Cardiac septum (tissue), 1 donor: ENCODE results near the gene SLF2. TPM values are rescaled to one million over a fixed set of nuclear protein-coding genes. Genes with fewer than 3 reads are reported as not detected.
"Not testable (repeated sequence)": the region's sequence is repeated elsewhere in the genome, so short reads cannot be mapped to it uniquely, and the experiment has no call there.

Experiments
- DNase-seq: peaks from one replicate; pipeline ENCODE4 v3.0.0-alpha.2; 2020; ENCODE audit warnings: low spot score
- intact Hi-C: fragments of 100-400 bp; cut with DNase I; formaldehyde crosslinking; loops from one replicate; pipeline ENCODE4 v1.14.0; 2022
- total RNA-seq: library from RNA; stranded (reverse); fragmentation: NEBNext Ultra II Directional; extraction: Animal tissue kit (Norgen Biotek cat#: 25700); gene quantifications from one replicate; pipeline ENCODE4 v1.2.1, GENCODE V29; 2021
- donor health status: DM: no; HTN: no; CAD: no.

SLF2 gene
- total RNA-seq, 1 donor from 2014 or later = 22.8 TPM

- DNase-seq = no peak
- intact Hi-C loops = loop anchor here (5.0 to 10.0 kb wide), 2 partner anchors 202 to 315 kb away; no protein-coding TSS in a partner anchor
These were observed 35.9 kb upstream of the SLF2 start for GRCh38 chr10:100876585-100877460.

- intact Hi-C loops = loop anchor here (5.0 to 10.0 kb wide), 2 partner anchors 203 to 315 kb away; no protein-coding TSS in a partner anchor
- no peak for DNase-seq
These were observed 35.3 kb upstream of the SLF2 start for GRCh38 chr10:100877461-100877850.

- no peak for DNase-seq
- intact Hi-C loops = loop anchor here (5.0 to 10.0 kb wide), 2 partner anchors 204 to 316 kb away; no protein-coding TSS in a partner anchor
These were observed 34.4 kb upstream of the SLF2 start for GRCh38 chr10:100878291-100878910.

- peak; percentile 60 for DNase-seq
- intact Hi-C loops = loop anchor here (5.0 to 10.0 kb wide), 2 partner anchors 205 to 318 kb away; no protein-coding TSS in a partner anchor
These were observed 32.9 kb upstream of the SLF2 start for GRCh38 chr10:100879741-100880360.

- peak; percentile 15 for DNase-seq
These were observed 31.1 kb upstream of the SLF2 start for GRCh38 chr10:100881556-100882213.

GRCh38 chr10:100882252-100882651, 30.5 kb upstream of the SLF2 start:
- peak; percentile 4 for DNase-seq
- intact Hi-C loops = no loop called here

More at GRCh38 chr10:100881556-100882213, 31.1 kb upstream of the SLF2 start:
- intact Hi-C loops = no loop called here

GRCh38 chr10:100882671-100883311, 30.0 kb upstream of the SLF2 start:
- DNase-seq = peak; percentile 67
- intact Hi-C loops = no loop called here

GRCh38 chr10:100883312-100883821, 29.4 kb upstream of the SLF2 start:
- intact Hi-C loops = no loop called here

GRCh38 chr10:100885611-100886010, 27.2 kb upstream of the SLF2 start:
- DNase-seq = peak; percentile 53
- intact Hi-C loops = not testable (repeated sequence)

More at GRCh38 chr10:100883312-100883821, 29.4 kb upstream of the SLF2 start:
- peak; percentile 66 for DNase-seq

- DNase-seq = peak; percentile 9
- intact Hi-C loops = no loop called here
These were observed 26.7 kb upstream of the SLF2 start for GRCh38 chr10:100886091-100886490.

GRCh38 chr10:100886521-100886920, 26.2 kb upstream of the SLF2 start:
- intact Hi-C loops = no loop called here
- DNase-seq = no peak

GRCh38 chr10:100886963-100887362, 25.8 kb upstream of the SLF2 start:
- intact Hi-C loops = no loop called here
- peak; percentile 74 for DNase-seq

- peak; percentile 64 for DNase-seq
- intact Hi-C loops = no loop called here
These were observed 24.9 kb upstream of the SLF2 start for GRCh38 chr10:100887761-100888296.

GRCh38 chr10:100888957-100889356, 23.8 kb upstream of the SLF2 start:
- no peak for DNase-seq
- intact Hi-C loops = no loop called here

- DNase-seq = peak; percentile 15
- intact Hi-C loops = no loop called here
These were observed 23.2 kb upstream of the SLF2 start for GRCh38 chr10:100889546-100889945.

GRCh38 chr10:100890141-100890672, 22.6 kb upstream of the SLF2 start:
- no peak for DNase-seq
- intact Hi-C loops = no loop called here

GRCh38 chr10:100890673-100891317, 22.0 kb upstream of the SLF2 start:
- DNase-seq = no peak
- intact Hi-C loops = no loop called here

- DNase-seq = no peak
- intact Hi-C loops = no loop called here
These were observed 18.7 kb upstream of the SLF2 start for GRCh38 chr10:100894033-100894432.
